ENCODE data around the gene DUSP10.

The DUSP10 gene

DNA sequence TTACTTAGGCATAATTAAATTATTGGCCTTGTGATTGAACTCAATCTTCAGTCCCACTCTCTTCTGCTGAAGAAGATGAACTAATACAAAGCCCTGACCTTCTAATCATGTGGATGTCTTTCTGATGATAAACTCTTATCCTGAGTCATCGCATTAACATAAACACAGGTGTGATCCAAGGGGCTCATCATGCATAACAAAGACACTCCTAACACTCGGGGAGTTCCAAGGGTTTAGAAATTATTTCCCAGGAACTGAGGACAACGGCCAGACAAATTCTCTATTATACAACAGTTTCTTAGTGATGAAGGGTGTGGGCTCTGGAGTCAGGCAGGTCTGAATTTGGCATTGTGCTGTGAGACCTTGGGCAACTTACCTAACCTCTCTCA, 18.0 kb downstream of the DUSP10 start:
- H3K9ac ChIP-seq (ENCODE audit: low read length): no peak overlapping the region
- H3K9me2 ChIP-seq (replicated peaks; ENCODE audit: insufficient read depth, low read length): no peaks in the 10 kb centered on the region
- no peak for TF ChIP-seq EZH2phosphoT487 (conservative IDR thresholded peaks at IDR 0.05; ENCODE audit: low read length)
- TF ChIP-seq, protein P1, sequence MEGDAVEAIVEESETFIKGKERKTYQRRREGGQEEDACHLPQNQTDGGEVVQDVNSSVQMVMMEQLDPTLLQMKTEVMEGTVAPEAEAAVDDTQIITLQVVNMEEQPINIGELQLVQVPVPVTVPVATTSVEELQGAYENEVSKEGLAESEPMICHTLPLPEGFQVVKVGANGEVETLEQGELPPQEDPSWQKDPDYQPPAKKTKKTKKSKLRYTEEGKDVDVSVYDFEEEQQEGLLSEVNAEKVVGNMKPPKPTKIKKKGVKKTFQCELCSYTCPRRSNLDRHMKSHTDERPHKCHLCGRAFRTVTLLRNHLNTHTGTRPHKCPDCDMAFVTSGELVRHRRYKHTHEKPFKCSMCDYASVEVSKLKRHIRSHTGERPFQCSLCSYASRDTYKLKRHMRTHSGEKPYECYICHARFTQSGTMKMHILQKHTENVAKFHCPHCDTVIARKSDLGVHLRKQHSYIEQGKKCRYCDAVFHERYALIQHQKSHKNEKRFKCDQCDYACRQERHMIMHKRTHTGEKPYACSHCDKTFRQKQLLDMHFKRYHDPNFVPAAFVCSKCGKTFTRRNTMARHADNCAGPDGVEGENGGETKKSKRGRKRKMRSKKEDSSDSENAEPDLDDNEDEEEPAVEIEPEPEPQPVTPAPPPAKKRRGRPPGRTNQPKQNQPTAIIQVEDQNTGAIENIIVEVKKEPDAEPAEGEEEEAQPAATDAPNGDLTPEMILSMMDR (IDR thresholded peaks at IDR 0.05; ENCODE audit: insufficient read depth, low read length, poor library complexity, severe bottlenecking): no peak
- H3K27ac ChIP-seq (ENCODE audit: low read depth, low read length): no peak overlapping the region
- no peak overlapping the region for H2AFZ ChIP-seq (ENCODE audit: low read depth, low read length, severe bottlenecking)
- no peaks in the 10 kb centered on the region for H3K27me3 ChIP-seq (ENCODE audit: low read length)
- H3F3A ChIP-seq (ENCODE audit: insufficient read depth): no peaks in the 10 kb centered on the region
- no peaks in the 10 kb centered on the region for H3K9me3 ChIP-seq (ENCODE audit: insufficient read depth, low read length)
- H3K4me2 ChIP-seq (ENCODE audit: low read depth, low read length, poor library complexity, severe bottlenecking): no peak overlapping the region
- H3K36me3 ChIP-seq (ENCODE audit: low read length): peaks cover 5% of the 10 kb centered on the region; the same call in 1 of the 2 replicates
- H4K20me1 ChIP-seq (ENCODE audit: low read depth, low read length): no peaks in the 10 kb centered on the region
- H3K4me3 ChIP-seq (ENCODE audit: insufficient read depth, low read length, poor library complexity, severe bottlenecking): no peak overlapping the region
- no peaks in the 10 kb centered on the region for H3K79me2 ChIP-seq (ENCODE audit: insufficient read depth, low read length)

DNA sequence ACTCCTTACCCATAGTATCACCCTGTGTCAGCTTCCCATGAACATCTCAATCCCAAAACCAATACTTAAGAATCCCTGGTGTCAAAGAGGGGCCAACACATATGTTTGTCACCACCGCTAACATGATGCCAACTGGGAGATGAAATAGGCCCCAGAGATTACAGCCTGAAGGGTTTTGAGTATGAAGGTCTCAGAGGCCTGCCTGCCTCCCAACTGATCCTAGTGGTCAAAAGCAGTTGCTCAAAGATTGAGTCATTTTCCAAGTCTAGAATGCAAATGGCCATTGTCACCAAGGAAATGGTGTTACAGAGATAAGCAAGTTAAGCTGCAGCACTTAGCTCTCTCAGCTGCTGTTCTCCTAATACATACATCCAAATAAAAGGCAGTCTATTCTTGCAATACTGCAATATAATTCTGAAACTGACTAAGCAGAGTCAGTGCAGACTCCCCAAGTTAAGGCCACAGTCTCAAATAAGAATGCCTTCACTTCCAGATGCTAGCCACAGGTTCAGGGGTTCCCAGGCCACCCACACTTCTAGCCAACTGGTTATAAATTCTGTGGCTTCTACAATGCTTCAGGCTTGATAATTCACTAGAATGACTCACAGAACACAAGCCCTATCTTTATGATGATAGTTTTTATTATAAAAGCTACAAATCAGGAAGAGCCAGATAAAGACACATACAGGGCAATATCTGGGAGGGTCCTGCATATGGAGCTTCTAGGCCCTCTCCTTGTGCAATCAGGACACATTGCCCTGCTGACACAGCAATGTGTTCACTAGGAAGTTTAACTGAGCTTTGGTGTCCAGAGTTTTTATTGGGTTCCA, 18.7 kb downstream of the DUSP10 start:
- Histone ChIP-seq H3K4me3 (ENCODE audit: insufficient read depth, low read length, poor library complexity, severe bottlenecking) (no peak overlapping the region), H3K9me2 (replicated peaks; ENCODE audit: insufficient read depth, low read length) (no peaks in the 10 kb centered on the region), H3K9ac (ENCODE audit: low read length) (no peak overlapping the region), H3K9me3 (ENCODE audit: insufficient read depth, low read length) (no peaks in the 10 kb centered on the region), H3K4me2 (ENCODE audit: low read depth, low read length, poor library complexity, severe bottlenecking) (no peak overlapping the region), H2AFZ (ENCODE audit: low read depth, low read length, severe bottlenecking) (no peak overlapping the region), H3F3A (ENCODE audit: insufficient read depth) (no peaks in the 10 kb centered on the region), H3K27me3 (ENCODE audit: low read length) (no peaks in the 10 kb centered on the region), H3K36me3 (ENCODE audit: low read length) (peaks cover 5% of the 10 kb centered on the region; the same call in 1 of the 2 replicates), H3K79me2 (ENCODE audit: insufficient read depth, low read length) (no peaks in the 10 kb centered on the region), H3K27ac (ENCODE audit: low read depth, low read length) (no peak overlapping the region), H4K20me1 (ENCODE audit: low read depth, low read length) (no peaks in the 10 kb centered on the region)
- TF ChIP-seq, protein P1 (IDR thresholded peaks at IDR 0.05; ENCODE audit: insufficient read depth, low read length, poor library complexity, severe bottlenecking): no peak
- TF ChIP-seq EZH2phosphoT487 (conservative IDR thresholded peaks at IDR 0.05; ENCODE audit: low read length): no peak

DNA sequence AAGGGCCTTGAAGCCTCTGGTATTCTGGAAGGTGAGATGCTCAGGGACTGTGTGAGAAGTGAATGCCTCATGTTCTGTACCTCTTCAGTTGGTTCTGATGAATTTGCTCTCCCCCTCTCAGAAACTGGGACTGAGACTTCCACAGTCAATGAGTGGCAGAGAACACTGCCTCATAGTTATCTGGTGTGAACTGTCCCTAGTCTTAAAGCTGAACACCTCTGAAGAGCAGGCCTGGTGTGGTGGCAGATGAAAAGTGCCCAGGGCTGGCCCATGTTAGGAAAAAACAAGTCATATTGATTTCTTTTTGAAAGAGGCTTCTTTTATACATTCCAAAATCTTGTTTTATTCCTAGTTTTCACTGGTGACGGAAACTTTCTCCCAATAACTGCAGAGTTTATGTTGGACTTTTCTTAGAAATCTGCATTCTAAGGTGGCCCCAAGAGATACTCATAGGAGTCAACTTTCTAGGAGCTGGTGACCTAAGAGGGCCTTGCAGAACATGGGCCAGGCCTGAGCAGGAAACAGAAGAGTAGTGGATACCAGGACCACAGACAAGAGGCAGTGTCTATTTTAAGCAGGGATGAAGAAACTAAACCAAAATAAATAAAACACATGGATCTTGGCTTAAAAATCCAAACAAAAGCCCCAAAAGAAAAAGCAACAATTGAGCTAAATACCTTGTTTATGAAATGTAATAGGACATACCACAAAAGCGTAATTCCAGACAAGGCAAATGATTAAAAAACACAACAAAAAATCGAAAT, 19.5 kb downstream of the DUSP10 start:
- Histone ChIP-seq H3K36me3 (ENCODE audit: low read length) (peaks cover 5% of the 10 kb centered on the region; the same call in 1 of the 2 replicates), H3K9ac (ENCODE audit: low read length) (no peak overlapping the region), H3K4me3 (ENCODE audit: insufficient read depth, low read length, poor library complexity, severe bottlenecking) (no peak overlapping the region), H3K9me3 (ENCODE audit: insufficient read depth, low read length) (no peaks in the 10 kb centered on the region), H3K27me3 (ENCODE audit: low read length) (no peaks in the 10 kb centered on the region), H3F3A (ENCODE audit: insufficient read depth) (no peaks in the 10 kb centered on the region), H2AFZ (ENCODE audit: low read depth, low read length, severe bottlenecking) (no peak overlapping the region), H3K27ac (ENCODE audit: low read depth, low read length) (no peak overlapping the region), H3K4me2 (ENCODE audit: low read depth, low read length, poor library complexity, severe bottlenecking) (no peak overlapping the region), H4K20me1 (ENCODE audit: low read depth, low read length) (no peaks in the 10 kb centered on the region), H3K79me2 (ENCODE audit: insufficient read depth, low read length) (no peaks in the 10 kb centered on the region), H3K9me2 (replicated peaks; ENCODE audit: insufficient read depth, low read length) (no peaks in the 10 kb centered on the region)
- no peak for TF ChIP-seq EZH2phosphoT487 (conservative IDR thresholded peaks at IDR 0.05; ENCODE audit: low read length)
- TF ChIP-seq, protein P1 (IDR thresholded peaks at IDR 0.05; ENCODE audit: insufficient read depth, low read length, poor library complexity, severe bottlenecking): no peak
